HG03565 (cell line): ENCODE measurements around the gene FAM168A.

Source experiments
- ATAC-seq: cut with Tn5 transposase; IDR thresholded peaks from one replicate; pipeline ENCODE4 v1.9.1; 2021; ENCODE audit warnings: mild to moderate bottlenecking, moderate library complexity; ENCODE audit not compliant: unreplicated experiment

The FAM168A gene

GRCh38 chr11:73563539-73564200 lies 34.2 kb downstream of the FAM168A start:
- ATAC-seq = no peak

GRCh38 chr11:73559743-73560142 lies 38.2 kb downstream of the FAM168A start:
- ATAC-seq = no peak

- no peak for ATAC-seq
Observed at GRCh38 chr11:73556966-73557365, 40.9 kb downstream of the FAM168A start.

- no peak for ATAC-seq
Observed at GRCh38 chr11:73555615-73556014, 42.3 kb downstream of the FAM168A start.

GRCh38 chr11:73554671-73555320 lies 43.1 kb downstream of the FAM168A start:
- no peak for ATAC-seq

GRCh38 chr11:73553266-73553665 lies 44.6 kb downstream of the FAM168A start:
- no peak for ATAC-seq

GRCh38 chr11:73551677-73552076 lies 46.2 kb downstream of the FAM168A start:
- no peak for ATAC-seq

GRCh38 chr11:73549376-73549775 lies 48.5 kb downstream of the FAM168A start:
- no peak for ATAC-seq

GRCh38 chr11:73547706-73548595 lies 50.0 kb downstream of the FAM168A start:
- ATAC-seq = no peak

- ATAC-seq = no peak
Observed at GRCh38 chr11:73542175-73542574, 55.7 kb downstream of the FAM168A start.

- no peak for ATAC-seq
Observed at GRCh38 chr11:73539506-73540084, 58.3 kb downstream of the FAM168A start.

GRCh38 chr11:73538381-73538872 lies 59.5 kb downstream of the FAM168A start:
- ATAC-seq = no peak

GRCh38 chr11:73537969-73538368 lies 59.9 kb downstream of the FAM168A start:
- ATAC-seq = no peak

GRCh38 chr11:73536961-73537360 lies 61.0 kb downstream of the FAM168A start:
- ATAC-seq = no peak

GRCh38 chr11:73532310-73532709 lies 65.6 kb downstream of the FAM168A start:
- ATAC-seq = no peak

GRCh38 chr11:73531386-73531785 lies 66.5 kb downstream of the FAM168A start:
- no peak for ATAC-seq

- ATAC-seq = no peak
Observed at GRCh38 chr11:73530109-73530508, 67.8 kb downstream of the FAM168A start.

- ATAC-seq = no peak
Observed at GRCh38 chr11:73529204-73529530, 68.7 kb downstream of the FAM168A start.

GRCh38 chr11:73528483-73529203 lies 69.3 kb downstream of the FAM168A start:
- ATAC-seq = no peak

GRCh38 chr11:73528013-73528412 lies 69.9 kb downstream of the FAM168A start:
- ATAC-seq = no peak

GRCh38 chr11:73525611-73526010 lies 72.3 kb downstream of the FAM168A start:
- ATAC-seq = no peak
